ENCODE data around the gene ADTRP.

The ADTRP gene

DNA sequence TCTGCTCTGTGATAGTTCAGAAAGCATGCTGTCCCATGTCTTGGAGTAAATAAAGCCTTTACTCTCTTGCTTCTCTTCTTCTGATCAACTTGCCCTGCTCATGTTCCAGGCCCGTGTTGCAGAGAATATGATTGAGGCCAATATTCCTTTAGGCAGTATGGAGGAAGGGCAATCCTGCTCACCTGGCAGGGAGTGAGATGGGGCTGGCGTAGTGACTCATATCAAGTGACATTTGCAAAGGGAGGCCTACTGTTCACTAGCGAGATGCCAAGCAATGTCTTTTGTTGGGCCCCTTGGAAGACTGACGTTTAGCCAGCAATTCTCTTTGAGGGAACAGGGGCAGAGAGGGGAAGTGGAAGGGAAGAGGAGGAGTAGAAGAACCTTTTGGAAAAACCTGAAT, 19.7 kb downstream of the ADTRP start:
- TF ChIP-seq, protein P1, sequence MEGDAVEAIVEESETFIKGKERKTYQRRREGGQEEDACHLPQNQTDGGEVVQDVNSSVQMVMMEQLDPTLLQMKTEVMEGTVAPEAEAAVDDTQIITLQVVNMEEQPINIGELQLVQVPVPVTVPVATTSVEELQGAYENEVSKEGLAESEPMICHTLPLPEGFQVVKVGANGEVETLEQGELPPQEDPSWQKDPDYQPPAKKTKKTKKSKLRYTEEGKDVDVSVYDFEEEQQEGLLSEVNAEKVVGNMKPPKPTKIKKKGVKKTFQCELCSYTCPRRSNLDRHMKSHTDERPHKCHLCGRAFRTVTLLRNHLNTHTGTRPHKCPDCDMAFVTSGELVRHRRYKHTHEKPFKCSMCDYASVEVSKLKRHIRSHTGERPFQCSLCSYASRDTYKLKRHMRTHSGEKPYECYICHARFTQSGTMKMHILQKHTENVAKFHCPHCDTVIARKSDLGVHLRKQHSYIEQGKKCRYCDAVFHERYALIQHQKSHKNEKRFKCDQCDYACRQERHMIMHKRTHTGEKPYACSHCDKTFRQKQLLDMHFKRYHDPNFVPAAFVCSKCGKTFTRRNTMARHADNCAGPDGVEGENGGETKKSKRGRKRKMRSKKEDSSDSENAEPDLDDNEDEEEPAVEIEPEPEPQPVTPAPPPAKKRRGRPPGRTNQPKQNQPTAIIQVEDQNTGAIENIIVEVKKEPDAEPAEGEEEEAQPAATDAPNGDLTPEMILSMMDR (IDR thresholded peaks at IDR 0.05; ENCODE audit: control insufficient read depth, extremely low read depth, insufficient read depth): no peak
- no peak for DNase-seq (ENCODE audit: low read depth)
- no peak overlapping the region for H3K4me3 ChIP-seq (ENCODE audit: low read depth, low read length)

DNA sequence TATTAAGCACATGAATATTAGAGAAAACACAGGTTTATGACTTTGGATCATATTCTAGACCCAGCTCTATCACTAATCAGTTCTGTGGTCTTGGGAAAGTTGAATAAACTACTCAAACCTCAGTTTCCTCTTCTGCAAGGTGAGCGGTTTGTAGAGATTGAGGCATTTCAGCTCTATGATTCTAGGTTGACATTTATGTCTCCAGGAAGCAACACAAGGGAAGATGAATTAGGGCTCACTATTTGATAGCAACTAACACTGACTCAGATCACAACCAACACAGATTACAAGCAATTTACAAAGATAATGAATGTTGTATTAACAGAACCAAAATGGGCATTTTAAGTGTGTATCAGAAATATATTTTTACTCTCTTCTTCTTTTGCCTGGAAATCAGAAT, 21.9 kb downstream of the ADTRP start:
- TF ChIP-seq, protein P1 (IDR thresholded peaks at IDR 0.05; ENCODE audit: control insufficient read depth, extremely low read depth, insufficient read depth): no peak
- no peak for DNase-seq (ENCODE audit: low read depth)
- no peak overlapping the region for H3K4me3 ChIP-seq (ENCODE audit: low read depth, low read length)

DNA sequence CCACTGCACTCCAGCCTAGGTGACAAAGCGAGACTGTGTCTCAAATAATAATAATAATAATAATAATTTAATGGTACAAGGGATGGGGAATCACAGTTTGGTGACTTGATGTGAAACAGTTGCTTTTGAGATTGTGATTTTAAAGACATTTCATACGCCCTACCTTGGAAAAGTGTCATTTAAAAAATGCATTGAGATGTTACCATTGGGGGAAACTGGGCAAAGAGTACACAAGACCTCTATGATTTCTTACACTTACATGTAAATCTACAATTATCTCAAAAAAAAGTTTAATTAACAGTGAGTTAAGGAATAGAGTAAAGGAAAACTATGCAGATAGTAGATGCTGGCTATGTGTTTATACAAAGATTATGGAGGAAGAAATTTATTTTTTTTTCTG, 22.3 kb downstream of the ADTRP start:
- DNase-seq (ENCODE audit: low read depth): no peak
- TF ChIP-seq, protein P1 (IDR thresholded peaks at IDR 0.05; ENCODE audit: control insufficient read depth, extremely low read depth, insufficient read depth): no peak
- no peak overlapping the region for H3K4me3 ChIP-seq (ENCODE audit: low read depth, low read length)

DNA sequence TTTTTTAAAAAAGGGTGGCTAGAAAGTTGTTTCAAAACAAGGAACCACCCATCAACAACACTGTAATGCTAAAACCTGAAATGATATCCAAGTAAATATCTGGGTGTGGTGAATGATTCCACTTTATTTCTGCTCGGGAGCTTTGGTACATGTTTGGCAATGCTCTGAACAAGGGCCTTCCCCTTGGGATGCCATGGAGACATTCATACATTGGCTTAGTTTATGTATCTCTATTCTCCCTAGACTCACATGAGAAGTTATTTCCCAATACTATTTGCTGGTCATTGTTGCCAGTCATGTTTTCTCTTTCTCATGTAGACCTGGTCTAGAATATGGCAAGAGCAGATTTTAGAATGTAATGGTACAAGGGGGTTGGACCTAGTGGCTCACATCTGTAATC, 22.9 kb downstream of the ADTRP start:
- DNase-seq (ENCODE audit: low read depth): no peak
- H3K4me3 ChIP-seq (ENCODE audit: low read depth, low read length): no peak overlapping the region
- TF ChIP-seq, protein P1 (IDR thresholded peaks at IDR 0.05; ENCODE audit: control insufficient read depth, extremely low read depth, insufficient read depth): no peak

DNA sequence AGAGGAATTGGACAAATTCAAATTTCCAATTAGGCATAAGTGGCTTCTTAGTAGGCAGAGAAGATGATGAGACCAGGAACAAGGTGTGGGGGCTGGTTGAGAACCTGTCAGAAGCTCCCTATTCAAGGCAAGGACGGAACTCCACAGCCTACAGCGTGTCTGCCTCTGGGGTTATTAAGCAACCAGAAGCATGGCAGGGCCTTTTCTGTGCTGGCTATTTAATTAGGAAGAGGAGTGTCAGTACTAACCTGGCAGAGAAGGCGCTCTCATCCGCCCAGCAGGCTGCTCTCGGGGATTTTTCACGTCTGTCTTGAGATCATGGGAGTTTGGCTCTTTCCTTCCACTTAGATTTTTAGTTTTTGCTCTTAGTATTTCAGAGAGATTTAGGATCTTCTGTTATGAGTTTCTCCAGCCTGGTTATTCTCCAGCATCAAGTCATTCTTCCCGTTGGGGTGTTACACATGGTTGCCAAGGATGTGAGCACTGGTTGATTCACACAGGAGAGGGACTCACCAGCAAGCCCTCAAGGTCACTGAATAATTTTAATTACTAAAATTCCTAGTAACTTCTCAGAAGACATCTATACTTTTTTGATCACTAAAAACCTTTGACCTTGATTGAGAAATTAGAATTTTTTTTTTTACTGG, 23.9 kb downstream of the ADTRP start:
- no peak overlapping the region for H3K4me3 ChIP-seq (ENCODE audit: low read depth, low read length)
- DNase-seq (ENCODE audit: low read depth): no peak
- TF ChIP-seq, protein P1 (IDR thresholded peaks at IDR 0.05; ENCODE audit: control insufficient read depth, extremely low read depth, insufficient read depth): no peak

DNA sequence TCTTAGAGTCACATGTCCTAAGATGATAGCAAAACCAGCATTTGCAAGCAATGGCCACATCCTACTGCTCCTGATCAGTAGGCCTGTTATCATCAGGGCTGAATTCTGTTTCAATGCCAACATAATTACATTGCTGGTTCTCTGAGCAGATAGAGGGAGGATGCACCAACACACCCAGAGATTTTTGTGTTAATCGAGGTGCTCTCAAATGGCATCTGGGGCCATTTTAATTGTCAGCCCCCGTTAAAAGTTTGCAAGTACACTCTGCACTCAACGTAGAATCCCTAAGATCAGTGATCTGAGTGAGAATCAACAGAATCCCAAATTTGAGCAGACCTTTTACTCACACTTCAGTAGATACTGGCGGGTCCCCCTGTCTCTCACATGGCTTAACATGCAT, 24.8 kb downstream of the ADTRP start:
- TF ChIP-seq, protein P1 (IDR thresholded peaks at IDR 0.05; ENCODE audit: control insufficient read depth, extremely low read depth, insufficient read depth): no peak
- no peak for DNase-seq (ENCODE audit: low read depth)
- no peak overlapping the region for H3K4me3 ChIP-seq (ENCODE audit: low read depth, low read length)

DNA sequence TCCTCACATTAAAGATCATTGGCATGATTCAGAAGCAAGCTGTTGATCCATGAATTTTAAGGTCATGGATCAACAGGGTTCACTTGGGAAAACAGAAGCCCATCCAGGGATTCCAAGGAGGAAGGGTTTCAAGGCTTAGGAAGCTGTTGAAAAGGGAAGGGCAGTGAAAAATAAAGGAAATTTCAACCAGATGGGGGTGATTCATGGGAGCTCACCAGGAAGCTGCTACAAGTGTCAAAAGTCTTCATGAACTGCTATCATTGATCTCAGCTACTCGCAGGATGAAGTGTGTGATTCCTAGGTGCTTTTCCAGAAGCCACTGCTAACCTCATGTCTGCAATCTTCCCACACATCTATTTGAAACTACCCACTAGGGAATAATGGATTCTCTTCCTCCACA, 26.2 kb downstream of the ADTRP start:
- TF ChIP-seq, protein P1 (IDR thresholded peaks at IDR 0.05; ENCODE audit: control insufficient read depth, extremely low read depth, insufficient read depth): no peak
- DNase-seq (ENCODE audit: low read depth): no peak
- no peak overlapping the region for H3K4me3 ChIP-seq (ENCODE audit: low read depth, low read length)
